ENCODE results near the gene PAQR5.

Gene PAQR5, protein sequence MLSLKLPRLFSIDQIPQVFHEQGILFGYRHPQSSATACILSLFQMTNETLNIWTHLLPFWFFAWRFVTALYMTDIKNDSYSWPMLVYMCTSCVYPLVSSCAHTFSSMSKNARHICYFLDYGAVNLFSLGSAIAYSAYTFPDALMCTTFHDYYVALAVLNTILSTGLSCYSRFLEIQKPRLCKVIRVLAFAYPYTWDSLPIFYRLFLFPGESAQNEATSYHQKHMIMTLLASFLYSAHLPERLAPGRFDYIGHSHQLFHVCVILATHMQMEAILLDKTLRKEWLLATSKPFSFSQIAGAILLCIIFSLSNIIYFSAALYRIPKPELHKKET

GRCh38 chr15:69298697-69299441 is at the start of gene PAQR5:
Gene PAQR5 (plus strand): TSS chr15:69298912. CDS start chr15:69360081, 61,169 bp downstream.
- TF ChIP-seq, protein P1, sequence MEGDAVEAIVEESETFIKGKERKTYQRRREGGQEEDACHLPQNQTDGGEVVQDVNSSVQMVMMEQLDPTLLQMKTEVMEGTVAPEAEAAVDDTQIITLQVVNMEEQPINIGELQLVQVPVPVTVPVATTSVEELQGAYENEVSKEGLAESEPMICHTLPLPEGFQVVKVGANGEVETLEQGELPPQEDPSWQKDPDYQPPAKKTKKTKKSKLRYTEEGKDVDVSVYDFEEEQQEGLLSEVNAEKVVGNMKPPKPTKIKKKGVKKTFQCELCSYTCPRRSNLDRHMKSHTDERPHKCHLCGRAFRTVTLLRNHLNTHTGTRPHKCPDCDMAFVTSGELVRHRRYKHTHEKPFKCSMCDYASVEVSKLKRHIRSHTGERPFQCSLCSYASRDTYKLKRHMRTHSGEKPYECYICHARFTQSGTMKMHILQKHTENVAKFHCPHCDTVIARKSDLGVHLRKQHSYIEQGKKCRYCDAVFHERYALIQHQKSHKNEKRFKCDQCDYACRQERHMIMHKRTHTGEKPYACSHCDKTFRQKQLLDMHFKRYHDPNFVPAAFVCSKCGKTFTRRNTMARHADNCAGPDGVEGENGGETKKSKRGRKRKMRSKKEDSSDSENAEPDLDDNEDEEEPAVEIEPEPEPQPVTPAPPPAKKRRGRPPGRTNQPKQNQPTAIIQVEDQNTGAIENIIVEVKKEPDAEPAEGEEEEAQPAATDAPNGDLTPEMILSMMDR (IDR thresholded peaks at IDR 0.05; ENCODE audit: insufficient read depth, low read depth, low read length, missing control alignments): no peak
- peak; percentile 32 for DNase-seq (ENCODE audit: low read depth)
- peak within 1 kb of the TSS; percentile 35 for H3K4me3 ChIP-seq (ENCODE audit: low read length)

GRCh38 chr15:69253156-69253555 is 45.6 kb upstream of the PAQR5 start:
- DNase-seq (ENCODE audit: low read depth): peak; percentile 62
- no peak overlapping the region for H3K4me3 ChIP-seq (ENCODE audit: low read length)
- TF ChIP-seq, protein P1 (IDR thresholded peaks at IDR 0.05; ENCODE audit: insufficient read depth, low read depth, low read length, missing control alignments): no peak

- no peak overlapping the region for H3K4me3 ChIP-seq (ENCODE audit: low read length)
- TF ChIP-seq, protein P1 (IDR thresholded peaks at IDR 0.05; ENCODE audit: insufficient read depth, low read depth, low read length, missing control alignments): peak; percentile 52
- DNase-seq (ENCODE audit: low read depth): peak; percentile 54
Measured at GRCh38 chr15:69265347-69265955, 33.3 kb upstream of the PAQR5 start.

- no peak for DNase-seq (ENCODE audit: low read depth)
- TF ChIP-seq, protein P1 (IDR thresholded peaks at IDR 0.05; ENCODE audit: insufficient read depth, low read depth, low read length, missing control alignments): no peak
- no peak overlapping the region for H3K4me3 ChIP-seq (ENCODE audit: low read length)
Measured at GRCh38 chr15:69271217-69271616, 27.5 kb upstream of the PAQR5 start.

GRCh38 chr15:69272139-69272538 is 26.6 kb upstream of the PAQR5 start:
- TF ChIP-seq, protein P1 (IDR thresholded peaks at IDR 0.05; ENCODE audit: insufficient read depth, low read depth, low read length, missing control alignments): no peak
- no peak for DNase-seq (ENCODE audit: low read depth)
- no peak overlapping the region for H3K4me3 ChIP-seq (ENCODE audit: low read length)

DNA sequence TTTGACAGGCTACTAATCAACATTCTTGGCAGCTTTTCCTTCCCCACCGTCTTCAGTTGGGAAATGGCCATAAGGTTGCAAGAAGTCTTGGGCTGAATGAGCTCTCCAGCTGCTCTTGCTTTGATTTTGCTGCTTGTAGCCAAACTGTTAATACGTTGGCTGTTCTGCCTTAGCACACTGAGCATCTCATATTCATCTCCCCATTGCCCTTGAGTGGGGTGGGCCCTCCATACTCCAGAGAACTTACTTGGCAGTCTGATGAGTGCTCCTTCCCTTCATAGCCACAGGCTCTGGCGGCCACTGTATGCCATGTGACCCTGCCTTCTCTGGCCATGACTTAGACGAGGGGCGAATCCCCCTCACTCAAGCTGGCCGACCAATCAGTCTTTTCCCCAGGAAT is 25.8 kb upstream of the PAQR5 start:
- TF ChIP-seq, protein P1 (IDR thresholded peaks at IDR 0.05; ENCODE audit: insufficient read depth, low read depth, low read length, missing control alignments): no peak
- no peak overlapping the region for H3K4me3 ChIP-seq (ENCODE audit: low read length)
- no peak for DNase-seq (ENCODE audit: low read depth)

Measured in epithelial cell of esophagus (primary cell).